PC-9 (cell line): ENCODE data around the gene PASK. TPM values are rescaled to one million over a fixed set of nuclear protein-coding genes. Genes with fewer than 3 reads are reported as not detected.

Experiments used
- BruUV-seq: library from RNA; stranded (reverse); fragments of 400-500 nt; replicated peaks from 2 replicates; lab custom pipeline; 2021; lab: Mats Ljungman, UMichigan
- CTCF ChIA-PET: fragments of 300-600 bp; sonication (Branson Sonifier 250); formaldehyde crosslinking; loops from one replicate; lab custom pipeline; 2022; ENCODE audit warnings: antibody characterized with exemption; lab: Charles Lee
- POLR2A ChIA-PET: fragments of 300-600 bp; sonication (Branson Sonifier 250); formaldehyde crosslinking; loops from one replicate; lab custom pipeline; 2022; ENCODE audit warnings: antibody characterized with exemption; ENCODE audit not compliant: unreplicated experiment; lab: Charles Lee
- DNase-seq, 2 experiments: peaks; one replicate each; pipeline versions ENCODE4 v3.0.0 to v3.0.0-alpha.2; 2015 to 2022; ENCODE audit warnings: mixed read lengths in 1 of 2
- H2AFZ ChIP-seq: fragments of 200-600 bp; sonication (generic); 2 replicates; pipeline ENCODE4 v1.8.1; 2017; ENCODE audit warnings: antibody characterized with exemption
- H3F3A ChIP-seq: fragments of 200-600 bp; sonication (generic); 2 replicates; pipeline ENCODE4 v1.8.1; 2017; ENCODE audit warnings: antibody characterized with exemption, mild to moderate bottlenecking, low read depth; ENCODE audit not compliant: insufficient read depth
- H3K27ac ChIP-seq: fragments of 200-600 bp; sonication (generic); 2 replicates; pipeline ENCODE4 v1.6.1; 2016; ENCODE audit warnings: mixed run types
- H3K27me3 ChIP-seq: fragments of 200-600 bp; sonication (generic); 2 replicates; pipeline ENCODE4 v1.6.1; 2016; ENCODE audit warnings: low read depth, mixed run types; ENCODE audit not compliant: insufficient read depth
- H3K36me3 ChIP-seq: fragments of 200-600 bp; sonication (generic); 2 replicates; pipeline ENCODE4 v1.6.1; 2016; ENCODE audit warnings: low read depth, mixed run types
- H3K4me1 ChIP-seq: fragments of 200-600 bp; sonication (generic); replicated peaks from 2 replicates; pipeline ENCODE4 v1.6.1; 2016; ENCODE audit warnings: mixed run types; ENCODE audit not compliant: insufficient read depth
- H3K4me2 ChIP-seq: fragments of 200-600 bp; sonication (generic); 2 replicates; pipeline ENCODE4 v1.6.1; 2017; ENCODE audit warnings: mixed run types
- H3K4me3 ChIP-seq: fragments of 200-600 bp; sonication (generic); 2 replicates; pipeline ENCODE4 v1.6.1; 2016; ENCODE audit warnings: mixed run types
- H3K79me2 ChIP-seq: fragments of 200-600 bp; sonication (generic); 2 replicates; pipeline ENCODE4 v1.6.1; 2017; ENCODE audit warnings: low read depth, mixed run types
- H3K9me2 ChIP-seq: fragments of 200-600 bp; sonication (generic); 2 replicates; pipeline ENCODE4 v1.8.1; 2017; ENCODE audit warnings: mild to moderate bottlenecking; ENCODE audit not compliant: insufficient read depth
- H3K9me3 ChIP-seq: fragments of 200-600 bp; sonication (generic); 2 replicates; pipeline ENCODE4 v1.8.1; 2016; ENCODE audit warnings: low read depth; ENCODE audit not compliant: insufficient read depth
- H4K20me1 ChIP-seq: fragments of 200-600 bp; sonication (generic); 2 replicates; pipeline ENCODE4 v1.8.1; 2017; ENCODE audit not compliant: insufficient read depth
- CTCF ChIP-seq: fragments of 200-600 bp; sonication (generic); conservative IDR thresholded peaks from 2 replicates; pipeline ENCODE4 v1.6.1; 2017; ENCODE audit warnings: mixed run types, antibody characterized with exemption, mild to moderate bottlenecking, moderate library complexity
- EZH2 ChIP-seq: fragments of 200-600 bp; sonication (generic); IDR thresholded peaks from 2 replicates; pipeline ENCODE4 v1.8.0; 2017; ENCODE audit warnings: antibody characterized with exemption, low read depth
- intact Hi-C: fragments of 100-400 bp; cut with micrococcal nuclease; formaldehyde crosslinking; loops from one replicate; pipeline ENCODE4 v1.10.0; 2022; ENCODE audit not compliant: unreplicated experiment
- total RNA-seq: library from RNA; stranded (reverse); gene quantifications from 2 replicates; pipeline ENCODE4 v1.2.3, GENCODE V29; 2021

PASK gene
- total RNA-seq, 1 experiment from 2014 or later = 77.5 TPM

- CTCF ChIA-PET = no interaction called here
- no peaks in the 10 kb centered on the region; the same call in 1 of the 2 replicates for H3F3A ChIP-seq
- peak in 1 of 2 experiments; percentile 41 for DNase-seq
These were observed 25.3 kb downstream of the PASK start for GRCh38 chr2:241123816-241124536.

GRCh38 chr2:241122376-241123002 lies 26.8 kb downstream of the PASK start:
- no peak overlapping the region for H3K27ac ChIP-seq
- H2AFZ ChIP-seq = no peak overlapping the region
- H3K27me3 ChIP-seq = no peaks in the 10 kb centered on the region
- H3K36me3 ChIP-seq = peaks cover 13% of the 10 kb centered on the region
- intact Hi-C loops = no loop called here
- H3K4me3 ChIP-seq = no peak overlapping the region
- no peaks in the 10 kb centered on the region for H3K4me1 ChIP-seq
- H3K9me3 ChIP-seq = no peaks in the 10 kb centered on the region; the same call in 1 of the 2 replicates
- ChIA-PET CTCF (no interaction called here), POLR2A (no interaction called here)
- BruUV-seq = no TSS peak
- TF ChIP-seq EZH2 (no peak), CTCF (no peak)
- no peaks in the 10 kb centered on the region for H3K79me2 ChIP-seq
- no peak for DNase-seq
- no peaks in the 10 kb centered on the region for H3K9me2 ChIP-seq
- H3F3A ChIP-seq = no peaks in the 10 kb centered on the region; the same call in 1 of the 2 replicates
- no peaks in the 10 kb centered on the region for H4K20me1 ChIP-seq
- H3K4me2 ChIP-seq = no peak overlapping the region

More at GRCh38 chr2:241123816-241124536, 25.3 kb downstream of the PASK start:
- no TSS peak for BruUV-seq
- no peaks in the 10 kb centered on the region for H3K9me2 ChIP-seq
- POLR2A ChIA-PET = interaction anchor here (0.6 kb wide), 2 partner anchors 27 to 274 kb away, joined by 4 to 9 read pairs; no protein-coding TSS in a partner anchor
- no peak for TF ChIP-seq EZH2
- TF ChIP-seq CTCF = no peak
- no peak overlapping the region for H3K27ac ChIP-seq
- intact Hi-C loops = no loop called here
- H3K36me3 ChIP-seq = peaks cover 13% of the 10 kb centered on the region
- no peaks in the 10 kb centered on the region for H3K27me3 ChIP-seq
- H3K4me1 ChIP-seq = no peaks in the 10 kb centered on the region
- H3K4me3 ChIP-seq = no peak overlapping the region
- no peaks in the 10 kb centered on the region; the same call in 1 of the 2 replicates for H3K9me3 ChIP-seq
- H2AFZ ChIP-seq = no peak overlapping the region
- H4K20me1 ChIP-seq = no peaks in the 10 kb centered on the region
- no peak overlapping the region for H3K4me2 ChIP-seq
- no peaks in the 10 kb centered on the region for H3K79me2 ChIP-seq

- no peak for TF ChIP-seq EZH2
- no peak for TF ChIP-seq CTCF
These were observed 28.3 kb downstream of the PASK start for GRCh38 chr2:241121008-241121407.

More at GRCh38 chr2:241121008-241121407, 28.3 kb downstream of the PASK start:
- Histone ChIP-seq H3K9me2 (no peaks in the 10 kb centered on the region), H2AFZ (no peak overlapping the region), H3K4me2 (no peak overlapping the region), H3K36me3 (peaks cover 13% of the 10 kb centered on the region), H3F3A (no peaks in the 10 kb centered on the region; the same call in 1 of the 2 replicates), H3K27me3 (no peaks in the 10 kb centered on the region), H3K9me3 (no peaks in the 10 kb centered on the region; the same call in 1 of the 2 replicates), H3K27ac (no peak overlapping the region), H3K79me2 (no peaks in the 10 kb centered on the region), H3K4me1 (no peaks in the 10 kb centered on the region), H3K4me3 (no peak overlapping the region), H4K20me1 (no peaks in the 10 kb centered on the region)
- intact Hi-C loops = no loop called here
- CTCF ChIA-PET = no interaction called here
- DNase-seq = no peak
- BruUV-seq = no TSS peak
- POLR2A ChIA-PET = interaction anchor here (0.7 kb wide), 1 partner anchor 573 kb away, joined by 4 read pairs; no protein-coding TSS in a partner anchor
